Measurements from ENCODE around the gene LYPD6B. TPM values are rescaled to one million over a fixed set of nuclear protein-coding genes. Genes with fewer than 3 reads are reported as not detected.

Gene LYPD6B
- total and polyA plus RNA-seq, 2 experiments from 2014 or later = 1.7 to 3.6 TPM

- Histone ChIP-seq H3K79me2 (replicated peaks; ENCODE audit: insufficient read depth) (no peaks in the 10 kb centered on the region), H4K20me1 (replicated peaks; ENCODE audit: insufficient read depth) (no peaks in the 10 kb centered on the region), H3K4me1 (ENCODE audit: insufficient read depth) (no peaks in the 10 kb centered on the region; the same call in 1 of the 2 replicates), H3K9me2 (ENCODE audit: insufficient read depth) (no peaks in the 10 kb centered on the region), H3K27ac (ENCODE audit: low read depth) (no peak overlapping the region), H3K27me3 (ENCODE audit: insufficient read depth) (no peaks in the 10 kb centered on the region), H2AFZ (no peak overlapping the region), H3K36me3 (ENCODE audit: insufficient read depth) (0 out of 2 replicates have a peak, but pooled peaks cover 3% of the 10 kb centered on the region), H3K4me2 (no peak overlapping the region), H3F3A (replicated peaks; ENCODE audit: low read depth) (no peaks in the 10 kb centered on the region), H3K4me3 (no peak overlapping the region)
- DNase-seq (ENCODE audit: low spot score) (no peak), ATAC-seq (no peak)
- no peak for TF ChIP-seq ZNF462 (CRISPR knock-in tag; IDR thresholded peaks at IDR 0.05)
- TF ChIP-seq CTCF (conservative IDR thresholded peaks at IDR 0.05; ENCODE audit: low read depth in 2 of 2) = no peak
- TF ChIP-seq ZNF114 (CRISPR knock-in tag; IDR thresholded peaks at IDR 0.05) = no peak
- no peak for TF ChIP-seq POLR2AphosphoS5 (IDR thresholded peaks at IDR 0.05; ENCODE audit: low read depth)
- no peak for TF ChIP-seq STAT1 (IDR thresholded peaks at IDR 0.05; ENCODE audit: unreplicated experiment)
- TF ChIP-seq EZH2 (IDR thresholded peaks at IDR 0.05; ENCODE audit: low read depth, unreplicated experiment) = no peak
- TF ChIP-seq ZNF331 (CRISPR knock-in tag; IDR thresholded peaks at IDR 0.05; ENCODE audit: low read depth) = no peak
- no peak for TF ChIP-seq NANOG (IDR thresholded peaks at IDR 0.05; ENCODE audit: borderline replicate concordance)
- no peak for TF ChIP-seq JUNB (IDR thresholded peaks at IDR 0.05; ENCODE audit: unreplicated experiment)
- TF ChIP-seq REST (IDR thresholded peaks at IDR 0.05; ENCODE audit: unreplicated experiment) = no peak
- no peak for TF ChIP-seq EZH2phosphoT487 (IDR thresholded peaks at IDR 0.05; ENCODE audit: unreplicated experiment)
- no peak for TF ChIP-seq ETS1 (IDR thresholded peaks at IDR 0.05)
- TF ChIP-seq CREB1 (CRISPR knock-in tag; IDR thresholded peaks at IDR 0.05; ENCODE audit: low read depth) = no peak
- no peaks in the 10 kb centered on the region for H3K9me3 Mint-ChIP-seq
- H3K27ac Mint-ChIP-seq = no peak overlapping the region
- H3K36me3 Mint-ChIP-seq (ENCODE audit: low read depth) = peaks cover 10% of the 10 kb centered on the region
- H3K4me1 Mint-ChIP-seq = peaks cover 17% of the 10 kb centered on the region
- H3K4me3 Mint-ChIP-seq = no peak overlapping the region
- peaks cover 9% of the 10 kb centered on the region for H3K27me3 Mint-ChIP-seq (ENCODE audit: insufficient read depth, low read depth, poor library complexity)
Observed at GRCh38 chr2:149018981-149019380, 19.5 kb upstream of the LYPD6B start.
